C4-2B (cell line): ENCODE data around the gene FEM1B.

Experiments used
- CTCF ChIP-seq: fragments of 450-650 bp; conservative IDR thresholded peaks from 2 replicates; pipeline ENCODE4 v1.5.1; 2017; ENCODE audit warnings: mild to moderate bottlenecking
- ZFX ChIP-seq: fragments of 450-650 bp; IDR thresholded peaks from 2 replicates; pipeline ENCODE4 v1.6.1; 2017

DNA sequence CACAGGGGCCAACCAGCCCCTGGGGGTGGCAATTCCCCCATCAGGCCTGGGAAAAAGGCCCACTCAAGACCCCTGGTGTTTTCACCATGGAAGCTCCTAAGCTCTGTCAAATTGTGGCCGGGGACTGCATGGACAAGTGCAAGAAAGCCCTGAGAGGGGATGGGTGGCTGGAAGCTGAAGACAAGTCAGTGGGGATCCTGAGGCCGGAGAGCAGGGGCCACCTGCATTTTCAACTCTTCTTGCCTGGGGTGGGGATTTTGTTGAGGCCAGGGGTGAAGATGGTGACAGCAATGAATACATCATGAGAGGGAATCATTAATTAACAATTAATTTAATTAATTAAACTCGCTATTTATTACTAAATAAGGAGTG, 33.9 kb downstream of the FEM1B start:
- TF ChIP-seq CTCF (no peak), ZFX (no peak)
